Pulmonary artery endothelial cell (primary cell): ENCODE measurements around the gene CHKA. TPM values are rescaled to one million over a fixed set of nuclear protein-coding genes. Genes with fewer than 3 reads are reported as not detected.

Source experiments
- DNase-seq: peaks from one replicate; pipeline ENCODE4 v3.0.0-alpha.2; 2011; ENCODE audit warnings: low read depth, low spot score
- total RNA-seq: library from RNA; depleted of rRNA; stranded (reverse); fragments of >200 nt; gene quantifications from 2 replicates; pipeline ENCODE4 v1.2.3, GENCODE V29; 2014

CHKA gene
- total RNA-seq, 1 donor from 2014 or later: 9.8 TPM

GRCh38 chr11:68142441-68143309, 21.5 kb upstream of the CHKA start:
- DNase-seq: no peak

GRCh38 chr11:68142028-68142412, 20.8 kb upstream of the CHKA start:
- no peak for DNase-seq

GRCh38 chr11:68141246-68142027, 20.2 kb upstream of the CHKA start:
- DNase-seq: no peak

- no peak for DNase-seq
Measured at GRCh38 chr11:68140496-68141245, 19.5 kb upstream of the CHKA start.

GRCh38 chr11:68138237-68138636, 17.0 kb upstream of the CHKA start:
- no peak for DNase-seq

- no peak for DNase-seq
Measured at GRCh38 chr11:68137833-68138232, 16.6 kb upstream of the CHKA start.

GRCh38 chr11:68136866-68137265, 15.7 kb upstream of the CHKA start:
- DNase-seq: no peak

DNA sequence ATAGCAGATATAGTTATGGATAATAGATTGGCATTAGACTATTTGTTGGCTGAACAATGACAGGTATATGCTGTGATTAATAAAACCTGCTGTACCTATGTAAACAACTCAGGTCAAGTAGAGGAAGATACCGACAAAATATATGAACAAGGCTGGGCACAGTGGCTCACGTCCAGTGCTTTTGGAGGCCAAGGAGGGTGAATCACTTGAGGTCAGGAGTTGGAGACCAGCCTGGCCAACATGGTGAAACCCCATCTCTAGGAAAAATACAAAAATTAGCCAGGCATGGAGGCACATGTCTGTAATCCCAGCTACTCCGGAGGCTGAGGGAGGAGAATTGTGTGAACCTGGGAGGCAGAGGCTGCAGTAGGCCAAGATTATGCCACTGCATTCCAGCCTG, 14.0 kb upstream of the CHKA start:
- no peak for DNase-seq

DNA sequence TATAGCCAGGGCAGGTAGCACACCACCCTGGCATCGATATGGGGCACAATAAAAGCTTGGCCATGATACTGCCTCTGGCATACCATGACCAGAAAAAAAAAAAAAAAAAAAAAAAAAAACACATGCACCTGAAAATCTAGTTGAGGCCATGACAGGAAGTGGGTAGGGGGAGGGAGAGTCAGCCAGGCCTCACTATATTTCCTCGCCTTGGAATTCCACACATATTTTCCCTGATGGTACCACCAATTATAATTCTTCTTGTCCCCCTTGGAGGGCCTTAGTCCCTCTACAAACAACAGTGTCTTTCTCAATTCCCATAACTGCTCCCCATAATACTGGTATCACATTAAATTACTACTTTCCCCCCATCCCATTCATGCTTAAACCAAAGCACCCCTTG, 12.6 kb upstream of the CHKA start:
- no peak for DNase-seq

GRCh38 chr11:68130121-68130520, 8.9 kb upstream of the CHKA start:
- no peak for DNase-seq

GRCh38 chr11:68128682-68129327, 7.6 kb upstream of the CHKA start:
- DNase-seq: no peak

GRCh38 chr11:68127714-68128681, 6.8 kb upstream of the CHKA start:
- DNase-seq: no peak

DNA sequence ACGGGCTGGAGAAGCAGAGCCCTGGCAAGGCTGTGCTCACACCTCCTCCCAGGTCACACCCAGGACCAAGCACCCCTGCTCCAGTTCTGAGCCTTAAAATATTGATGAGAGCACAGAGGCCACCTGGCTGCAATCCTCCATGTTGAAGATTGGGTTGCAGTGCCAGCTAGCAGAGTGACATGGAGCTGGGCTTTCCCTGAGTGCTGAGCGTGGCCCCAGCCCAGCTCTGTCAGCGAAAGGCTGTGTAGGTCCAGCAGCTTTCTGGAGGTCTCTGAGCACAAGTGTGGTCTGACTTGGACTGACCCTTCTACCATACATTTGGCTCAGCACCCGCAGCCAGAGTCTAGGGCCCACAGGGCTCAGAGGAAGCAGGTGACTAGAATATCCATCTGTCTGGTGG, 4.0 kb upstream of the CHKA start:
- no peak for DNase-seq

GRCh38 chr11:68122936-68123539, 1.9 kb upstream of the CHKA start:
- DNase-seq: no peak

GRCh38 chr11:68120273-68121066, 718 bp downstream of the CHKA start:
- DNase-seq: no peak

- DNase-seq: no peak
Measured at GRCh38 chr11:68118706-68119448, 2.3 kb downstream of the CHKA start.

GRCh38 chr11:68117853-68118470, 3.2 kb downstream of the CHKA start:
- DNase-seq: no peak

GRCh38 chr11:68116974-68117373, 4.2 kb downstream of the CHKA start:
- no peak for DNase-seq
